HG02763 (cell line): Measurements from ENCODE around the gene ZBP1.

Experiments
- ATAC-seq: cut with Tn5 transposase; IDR thresholded peaks from one replicate; pipeline ENCODE4 v1.9.1; 2021; ENCODE audit warnings: mild to moderate bottlenecking, moderate library complexity; ENCODE audit not compliant: unreplicated experiment

The ZBP1 gene

GRCh38 chr20:57601737-57602136 lies 18.5 kb downstream of the ZBP1 start:
- no peak for ATAC-seq

GRCh38 chr20:57601211-57601570 lies 19.0 kb downstream of the ZBP1 start:
- ATAC-seq: no peak

- ATAC-seq: no peak
Observed at GRCh38 chr20:57600320-57601210, 19.7 kb downstream of the ZBP1 start.

- ATAC-seq: no peak
Observed at GRCh38 chr20:57598491-57598890, 21.7 kb downstream of the ZBP1 start.

GRCh38 chr20:57598060-57598459 lies 22.2 kb downstream of the ZBP1 start:
- no peak for ATAC-seq

GRCh38 chr20:57596998-57597939 lies 23.0 kb downstream of the ZBP1 start:
- ATAC-seq: no peak

- no peak for ATAC-seq
Observed at GRCh38 chr20:57596358-57596757, 23.9 kb downstream of the ZBP1 start.

GRCh38 chr20:57595041-57596030 lies 24.9 kb downstream of the ZBP1 start:
- no peak for ATAC-seq

GRCh38 chr20:57594092-57594951 lies 25.9 kb downstream of the ZBP1 start:
- ATAC-seq: no peak

GRCh38 chr20:57593134-57593886 lies 26.9 kb downstream of the ZBP1 start:
- ATAC-seq: no peak

- no peak for ATAC-seq
Observed at GRCh38 chr20:57592263-57593092, 27.7 kb downstream of the ZBP1 start.

- no peak for ATAC-seq
Observed at GRCh38 chr20:57591289-57592229, 28.7 kb downstream of the ZBP1 start.

GRCh38 chr20:57590485-57591288 lies 29.5 kb downstream of the ZBP1 start:
- no peak for ATAC-seq

- ATAC-seq: no peak
Observed at GRCh38 chr20:57589728-57590484, 30.3 kb downstream of the ZBP1 start.

GRCh38 chr20:57589123-57589727 lies 31.0 kb downstream of the ZBP1 start:
- ATAC-seq: no peak
